Nephron (organoid): ENCODE results near the gene C1QTNF2.

Experiments used
- H3K27ac Mint-ChIP-seq, 3 experiments: 2 replicates each; pipeline ENCODE4 v1.8.0; 2020; ENCODE audit warnings: mixed read lengths in 3 of 3, mild to moderate bottlenecking in 2 of 3, moderate library complexity in 1 of 3
- H3K27me3 Mint-ChIP-seq: 2 replicates; pipeline ENCODE4 v1.8.0; 2021; ENCODE audit warnings: low read depth, mild to moderate bottlenecking, moderate library complexity, mixed read lengths
- H3K36me3 Mint-ChIP-seq: 2 replicates; pipeline ENCODE4 v1.8.0; 2020; ENCODE audit warnings: low read depth, mixed read lengths
- H3K4me1 Mint-ChIP-seq: 2 replicates; pipeline ENCODE4 v1.8.0; 2020; ENCODE audit warnings: mixed read lengths
- H3K4me3 Mint-ChIP-seq, 3 experiments: 2 replicates each; pipeline ENCODE4 v1.8.0; 2020; ENCODE audit warnings: mild to moderate bottlenecking in 3 of 3, mixed read lengths in 3 of 3, moderate library complexity in 2 of 3
- H3K9me3 Mint-ChIP-seq: 2 replicates; pipeline ENCODE4 v1.8.0; 2020; ENCODE audit warnings: mixed read lengths
- TF ChIP-seq, protein P1 (sequence below), 3 experiments: fragments of 200-600 bp; sonication (generic); IDR thresholded peaks; one replicate each; pipeline ENCODE4 v1.5.0; 2021; ENCODE audit warnings: antibody characterized with exemption in 3 of 3; ENCODE audit not compliant: unreplicated experiment in 3 of 3

C1QTNF2 gene

DNA sequence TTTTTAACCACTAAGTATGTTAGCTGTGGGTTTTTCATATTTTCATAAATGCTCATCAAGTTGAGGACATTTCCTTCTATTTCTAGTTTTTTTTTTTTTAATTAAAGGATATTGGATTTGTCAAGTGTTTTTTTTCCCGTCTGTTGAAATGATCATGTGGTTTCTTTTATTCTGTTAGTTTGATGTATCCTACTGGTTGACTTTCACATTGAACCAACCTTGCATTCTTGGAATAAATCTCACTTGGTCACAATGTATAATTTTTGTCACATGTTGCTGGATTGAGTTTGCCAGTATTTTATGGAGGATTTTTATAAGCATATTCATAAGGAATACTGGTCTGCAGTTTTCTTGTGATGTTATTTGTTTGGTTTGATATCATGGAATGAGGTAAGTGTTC lies 17.0 kb upstream of the C1QTNF2 start:
- Mint-ChIP-seq H3K36me3 (peaks cover 39% of the 10 kb centered on the region), H3K27ac (no peak overlapping the region), H3K9me3 (peaks cover 26% of the 10 kb centered on the region), H3K4me1 (peaks cover 16% of the 10 kb centered on the region), H3K27me3 (no peaks in the 10 kb centered on the region), H3K4me3 (no peak overlapping the region)
- TF ChIP-seq, protein P1, sequence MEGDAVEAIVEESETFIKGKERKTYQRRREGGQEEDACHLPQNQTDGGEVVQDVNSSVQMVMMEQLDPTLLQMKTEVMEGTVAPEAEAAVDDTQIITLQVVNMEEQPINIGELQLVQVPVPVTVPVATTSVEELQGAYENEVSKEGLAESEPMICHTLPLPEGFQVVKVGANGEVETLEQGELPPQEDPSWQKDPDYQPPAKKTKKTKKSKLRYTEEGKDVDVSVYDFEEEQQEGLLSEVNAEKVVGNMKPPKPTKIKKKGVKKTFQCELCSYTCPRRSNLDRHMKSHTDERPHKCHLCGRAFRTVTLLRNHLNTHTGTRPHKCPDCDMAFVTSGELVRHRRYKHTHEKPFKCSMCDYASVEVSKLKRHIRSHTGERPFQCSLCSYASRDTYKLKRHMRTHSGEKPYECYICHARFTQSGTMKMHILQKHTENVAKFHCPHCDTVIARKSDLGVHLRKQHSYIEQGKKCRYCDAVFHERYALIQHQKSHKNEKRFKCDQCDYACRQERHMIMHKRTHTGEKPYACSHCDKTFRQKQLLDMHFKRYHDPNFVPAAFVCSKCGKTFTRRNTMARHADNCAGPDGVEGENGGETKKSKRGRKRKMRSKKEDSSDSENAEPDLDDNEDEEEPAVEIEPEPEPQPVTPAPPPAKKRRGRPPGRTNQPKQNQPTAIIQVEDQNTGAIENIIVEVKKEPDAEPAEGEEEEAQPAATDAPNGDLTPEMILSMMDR (IDR thresholded peaks at IDR 0.05; ENCODE audit: unreplicated experiment in 3 of 3): no peak

DNA sequence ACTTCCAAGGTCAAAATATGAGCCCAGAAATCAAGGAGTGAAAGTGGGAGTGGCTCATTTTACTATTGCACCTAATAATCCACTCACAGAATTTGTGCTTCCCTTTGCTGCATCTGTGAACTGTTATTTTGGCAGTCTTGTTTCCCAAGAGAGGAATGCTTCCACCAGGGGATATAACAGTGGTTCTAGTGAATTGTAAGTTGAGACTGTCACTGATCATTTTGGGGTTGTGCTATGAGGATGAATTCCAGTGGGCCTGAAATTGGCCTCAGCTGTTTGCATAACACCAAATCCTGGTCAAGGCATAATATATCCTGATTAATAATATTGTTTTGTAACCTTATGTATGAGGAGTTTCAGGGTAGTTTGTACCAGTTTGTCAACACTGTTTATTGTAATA lies 15.1 kb upstream of the C1QTNF2 start:
- no peak overlapping the region for H3K27ac Mint-ChIP-seq
- H3K36me3 Mint-ChIP-seq: peaks cover 36% of the 10 kb centered on the region
- TF ChIP-seq, protein P1 (IDR thresholded peaks at IDR 0.05; ENCODE audit: unreplicated experiment in 3 of 3): no peak
- peaks cover 23% of the 10 kb centered on the region for H3K9me3 Mint-ChIP-seq
- peaks cover 23% of the 10 kb centered on the region for H3K4me1 Mint-ChIP-seq
- no peaks in the 10 kb centered on the region for H3K27me3 Mint-ChIP-seq
- no peak overlapping the region for H3K4me3 Mint-ChIP-seq

DNA sequence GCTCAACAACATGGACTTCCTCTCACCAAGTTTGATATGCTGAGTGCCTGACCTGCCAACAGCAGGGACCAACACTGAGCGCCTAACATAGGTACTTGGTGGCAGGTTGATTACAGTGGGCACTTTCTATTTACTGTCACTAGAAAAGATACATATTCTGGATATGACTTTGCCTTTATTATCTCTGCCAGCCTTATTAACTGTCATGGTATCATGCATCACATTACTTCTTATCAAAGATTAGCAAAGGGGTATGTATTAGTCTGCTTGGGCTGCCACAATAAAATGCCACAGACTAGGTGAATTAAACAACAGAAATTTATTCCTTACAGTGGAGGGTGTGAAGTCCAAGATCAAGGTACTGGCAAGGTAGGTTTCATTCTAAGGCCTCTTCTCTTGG lies 14.3 kb upstream of the C1QTNF2 start:
- H3K4me3 Mint-ChIP-seq: no peak overlapping the region
- TF ChIP-seq, protein P1 (IDR thresholded peaks at IDR 0.05; ENCODE audit: unreplicated experiment in 3 of 3): no peak
- H3K9me3 Mint-ChIP-seq: peaks cover 23% of the 10 kb centered on the region
- H3K27me3 Mint-ChIP-seq: no peaks in the 10 kb centered on the region
- peaks cover 29% of the 10 kb centered on the region for H3K4me1 Mint-ChIP-seq
- peaks cover 36% of the 10 kb centered on the region for H3K36me3 Mint-ChIP-seq
- no peak overlapping the region for H3K27ac Mint-ChIP-seq

DNA sequence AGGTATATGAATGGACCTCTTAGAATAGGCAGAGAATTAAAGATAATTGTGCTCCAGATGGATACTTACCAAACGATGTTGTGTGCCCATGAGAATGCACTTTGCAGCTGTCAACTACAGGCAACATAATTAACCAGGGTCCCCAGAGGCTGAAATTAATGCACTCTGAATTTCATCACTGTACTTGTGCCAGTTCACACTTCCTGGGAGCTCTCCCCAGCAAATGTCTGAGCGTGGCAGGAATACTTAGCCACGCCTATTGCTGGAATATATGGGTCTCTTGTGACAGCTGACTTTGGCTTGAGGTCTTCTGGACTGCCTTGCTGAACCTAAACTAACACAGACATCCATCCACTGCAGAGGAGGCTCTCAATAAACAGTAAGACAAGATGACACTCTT lies 11.9 kb upstream of the C1QTNF2 start:
- Mint-ChIP-seq H3K4me3 (no peak overlapping the region), H3K9me3 (peaks cover 5% of the 10 kb centered on the region), H3K4me1 (peaks cover 39% of the 10 kb centered on the region), H3K27ac (no peak overlapping the region), H3K27me3 (no peaks in the 10 kb centered on the region), H3K36me3 (peaks cover 15% of the 10 kb centered on the region)
- TF ChIP-seq, protein P1 (IDR thresholded peaks at IDR 0.05; ENCODE audit: unreplicated experiment in 3 of 3): no peak

DNA sequence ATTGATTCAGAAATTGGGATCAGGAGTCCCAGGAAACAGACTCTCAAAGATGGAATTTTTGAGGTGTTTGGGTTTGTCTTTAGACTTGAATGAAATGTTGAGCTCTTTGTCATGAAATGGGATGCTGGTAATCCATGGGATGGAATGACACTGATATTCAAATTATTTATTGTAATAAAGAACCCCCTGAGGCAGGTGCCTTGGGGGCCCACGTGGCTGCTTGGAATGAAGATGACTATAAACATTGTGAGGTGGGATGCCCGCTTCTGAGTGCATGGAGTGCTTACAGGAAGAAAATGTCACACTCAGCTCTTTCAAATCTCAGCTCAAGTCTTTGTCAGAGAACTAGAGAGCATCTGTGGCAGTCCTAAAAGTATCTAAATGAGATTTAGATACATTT lies 9.6 kb upstream of the C1QTNF2 start:
- Mint-ChIP-seq H3K4me1 (peaks cover 31% of the 10 kb centered on the region), H3K27me3 (peaks cover 3% of the 10 kb centered on the region), H3K27ac (no peak overlapping the region), H3K4me3 (no peak overlapping the region), H3K36me3 (no peaks in the 10 kb centered on the region), H3K9me3 (no peaks in the 10 kb centered on the region)
- TF ChIP-seq, protein P1 (IDR thresholded peaks at IDR 0.05; ENCODE audit: unreplicated experiment in 3 of 3): no peak

DNA sequence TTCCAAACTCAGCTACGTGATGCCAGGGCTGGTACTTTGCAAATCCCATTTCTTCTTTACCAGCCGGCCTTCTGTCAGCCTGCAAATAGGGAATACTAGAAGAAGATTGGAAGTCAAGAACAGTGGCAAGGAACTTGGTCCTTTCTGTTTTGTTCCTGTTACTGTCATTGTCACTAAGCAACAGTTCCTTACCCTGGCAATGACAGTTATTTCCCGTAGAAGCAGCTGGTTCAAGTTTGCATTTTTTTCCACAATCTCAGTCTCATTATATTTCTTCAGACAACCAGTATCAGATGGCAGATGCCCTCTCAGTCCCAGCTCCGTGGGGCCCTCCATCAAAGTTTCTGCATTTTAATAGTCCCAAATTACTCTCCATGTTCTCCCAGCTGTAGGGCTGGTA lies 9.1 kb upstream of the C1QTNF2 start:
- no peak overlapping the region for H3K4me3 Mint-ChIP-seq
- TF ChIP-seq, protein P1 (IDR thresholded peaks at IDR 0.05; ENCODE audit: unreplicated experiment in 3 of 3): no peak
- H3K27ac Mint-ChIP-seq: no peak overlapping the region
- no peaks in the 10 kb centered on the region for H3K36me3 Mint-ChIP-seq
- H3K9me3 Mint-ChIP-seq: no peaks in the 10 kb centered on the region
- peaks cover 8% of the 10 kb centered on the region for H3K27me3 Mint-ChIP-seq
- peaks cover 31% of the 10 kb centered on the region for H3K4me1 Mint-ChIP-seq
